ENCODE results near the gene MKI67.

MKI67 gene

DNA sequence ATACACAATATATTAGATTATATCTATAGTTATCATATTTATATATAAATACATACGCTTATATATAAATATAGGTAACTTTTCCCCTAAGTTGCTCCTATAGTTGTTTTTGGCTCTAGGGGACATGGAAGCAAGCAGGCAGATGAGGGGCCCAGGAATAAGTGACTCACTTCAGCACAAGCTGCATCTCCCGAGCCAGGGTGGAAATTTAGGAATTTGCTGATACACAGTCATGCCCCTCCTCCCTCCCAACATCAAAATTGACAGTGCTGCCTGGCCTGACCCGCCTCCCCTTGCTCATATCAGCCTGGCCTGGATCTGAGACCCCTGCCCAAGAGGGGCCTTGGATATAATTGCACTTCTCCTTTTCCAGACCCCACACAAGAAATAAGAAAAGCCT lies 33.8 kb downstream of the MKI67 start:
- Mint-ChIP-seq H3K27me3 (ENCODE audit: low read depth) (no peaks in the 10 kb centered on the region), H3K4me3 (no peak overlapping the region), H3K27ac (no peak overlapping the region), H3K36me3 (ENCODE audit: low read depth) (peaks cover 29% of the 10 kb centered on the region), H3K4me1 (ENCODE audit: low read depth) (peaks cover 22% of the 10 kb centered on the region), H3K9me3 (no peaks in the 10 kb centered on the region)
- no peak for DNase-seq (ENCODE audit: low spot score)

DNA sequence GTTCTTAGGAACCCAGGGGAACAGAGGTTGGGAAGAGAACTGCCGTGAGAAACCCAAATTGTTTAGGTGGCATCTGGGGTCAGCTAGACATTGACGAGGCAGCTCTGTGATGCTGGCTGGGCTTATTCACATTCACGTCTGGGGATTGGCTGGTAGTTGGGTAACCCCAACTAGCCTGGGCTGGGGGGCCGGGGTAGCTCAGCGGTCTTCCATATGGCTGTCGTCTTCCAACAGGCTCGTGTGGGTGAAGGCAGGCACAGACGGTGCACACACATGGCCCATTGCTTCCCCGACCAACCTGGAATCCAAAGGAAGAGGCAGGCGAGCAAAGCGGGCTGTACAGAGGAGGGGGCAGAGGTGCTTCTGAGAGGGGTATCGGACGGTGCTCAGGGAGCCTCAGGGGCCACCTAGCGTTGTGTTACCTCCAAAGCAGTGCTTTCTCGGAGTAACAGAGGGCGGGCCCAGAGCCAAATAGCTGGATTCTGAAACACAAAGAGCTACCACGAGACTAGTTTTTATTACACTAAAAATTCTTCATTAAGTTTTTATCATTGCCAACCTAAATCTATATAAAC lies 34.5 kb downstream of the MKI67 start:
- Mint-ChIP-seq H3K9me3 (no peaks in the 10 kb centered on the region), H3K36me3 (ENCODE audit: low read depth) (peaks cover 22% of the 10 kb centered on the region), H3K27me3 (ENCODE audit: low read depth) (no peaks in the 10 kb centered on the region), H3K4me1 (ENCODE audit: low read depth) (peaks cover 15% of the 10 kb centered on the region), H3K4me3 (no peak overlapping the region), H3K27ac (no peak overlapping the region)
- no peak for DNase-seq (ENCODE audit: low spot score)

DNA sequence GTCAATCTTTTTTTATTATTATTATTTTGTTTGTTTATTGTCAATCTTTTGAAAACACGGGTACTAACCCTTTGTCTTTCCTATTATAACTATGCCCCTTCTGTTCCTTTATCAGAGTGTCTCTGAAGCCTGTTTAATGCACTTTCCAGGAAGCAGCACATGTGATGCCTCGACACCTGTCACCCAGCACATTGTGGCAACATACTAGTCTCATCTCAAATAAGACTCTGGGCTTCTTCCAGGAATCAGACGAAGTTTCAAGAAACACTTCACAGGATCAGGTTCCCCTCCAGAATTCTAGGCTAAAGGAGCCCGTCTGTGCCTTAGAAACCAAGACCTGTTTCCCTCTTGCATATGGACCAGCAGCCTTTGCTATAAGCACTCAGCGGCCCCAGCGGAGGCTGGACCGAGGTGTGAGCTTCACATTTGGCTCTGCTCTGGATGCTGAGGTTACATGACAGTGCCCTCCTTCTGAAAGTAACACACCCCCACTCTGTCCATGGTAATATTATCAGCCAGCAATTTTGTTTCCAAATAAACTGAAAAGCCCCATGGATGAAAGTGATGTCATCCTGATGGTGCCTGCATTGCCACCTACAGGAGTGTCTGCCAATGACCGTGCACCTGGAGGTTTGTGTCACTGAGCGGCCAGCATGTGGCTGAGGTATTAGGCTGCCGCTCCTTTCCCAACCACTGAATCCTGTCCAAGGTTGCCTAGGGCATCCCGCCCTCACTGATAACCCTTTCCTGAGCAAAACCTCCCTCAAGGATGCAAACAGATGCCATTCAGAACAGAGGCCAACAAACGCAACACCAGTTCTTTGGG lies 38.1 kb downstream of the MKI67 start:
- DNase-seq (ENCODE audit: low spot score), result no peak
- H3K4me3 Mint-ChIP-seq, result no peak overlapping the region
- H3K4me1 Mint-ChIP-seq (ENCODE audit: low read depth), result peaks cover 1% of the 10 kb centered on the region
- H3K36me3 Mint-ChIP-seq (ENCODE audit: low read depth), result peaks cover 6% of the 10 kb centered on the region
- H3K9me3 Mint-ChIP-seq, result no peaks in the 10 kb centered on the region
- no peak overlapping the region for H3K27ac Mint-ChIP-seq
- no peaks in the 10 kb centered on the region for H3K27me3 Mint-ChIP-seq (ENCODE audit: low read depth)

DNA sequence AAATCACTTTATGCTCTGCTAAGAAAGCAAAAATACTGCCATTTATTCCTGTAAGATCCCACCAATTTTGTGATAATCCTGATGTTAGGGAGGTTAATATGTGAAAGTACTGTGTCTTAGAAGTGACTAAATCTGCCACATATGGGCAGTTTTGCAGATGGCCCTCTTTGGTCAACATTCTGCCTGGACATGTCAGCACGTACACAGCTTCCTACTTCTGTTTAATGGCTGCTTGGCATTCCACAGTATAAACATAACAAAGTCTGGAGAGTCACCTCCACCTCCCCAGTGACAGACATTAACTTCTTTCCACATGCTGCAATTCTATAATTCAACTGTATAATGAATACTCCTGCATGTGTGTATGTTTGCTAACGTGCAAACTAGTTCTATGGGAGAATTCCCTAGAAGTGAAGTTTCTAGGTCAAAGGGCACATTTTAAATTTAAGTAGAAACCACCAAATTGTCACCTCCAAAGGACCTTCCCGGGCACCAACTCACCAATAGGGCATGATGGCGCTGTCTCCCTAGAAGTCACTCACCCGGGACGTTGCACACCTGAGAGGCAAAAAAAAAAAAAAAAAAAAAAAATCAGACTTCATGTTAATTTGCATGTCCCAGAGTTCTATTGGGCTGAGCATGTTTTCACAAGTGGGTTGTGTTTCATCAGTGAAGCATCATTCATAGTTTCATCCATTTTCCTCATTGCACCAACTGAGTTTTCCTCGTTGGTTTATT lies 38.9 kb downstream of the MKI67 start:
- H3K36me3 Mint-ChIP-seq (ENCODE audit: low read depth), result peaks cover 6% of the 10 kb centered on the region
- H3K27ac Mint-ChIP-seq, result no peak overlapping the region
- no peaks in the 10 kb centered on the region for H3K27me3 Mint-ChIP-seq (ENCODE audit: low read depth)
- no peak overlapping the region for H3K4me3 Mint-ChIP-seq
- H3K4me1 Mint-ChIP-seq (ENCODE audit: low read depth), result peaks cover 1% of the 10 kb centered on the region
- H3K9me3 Mint-ChIP-seq, result no peaks in the 10 kb centered on the region
- no peak for DNase-seq (ENCODE audit: low spot score)

DNA sequence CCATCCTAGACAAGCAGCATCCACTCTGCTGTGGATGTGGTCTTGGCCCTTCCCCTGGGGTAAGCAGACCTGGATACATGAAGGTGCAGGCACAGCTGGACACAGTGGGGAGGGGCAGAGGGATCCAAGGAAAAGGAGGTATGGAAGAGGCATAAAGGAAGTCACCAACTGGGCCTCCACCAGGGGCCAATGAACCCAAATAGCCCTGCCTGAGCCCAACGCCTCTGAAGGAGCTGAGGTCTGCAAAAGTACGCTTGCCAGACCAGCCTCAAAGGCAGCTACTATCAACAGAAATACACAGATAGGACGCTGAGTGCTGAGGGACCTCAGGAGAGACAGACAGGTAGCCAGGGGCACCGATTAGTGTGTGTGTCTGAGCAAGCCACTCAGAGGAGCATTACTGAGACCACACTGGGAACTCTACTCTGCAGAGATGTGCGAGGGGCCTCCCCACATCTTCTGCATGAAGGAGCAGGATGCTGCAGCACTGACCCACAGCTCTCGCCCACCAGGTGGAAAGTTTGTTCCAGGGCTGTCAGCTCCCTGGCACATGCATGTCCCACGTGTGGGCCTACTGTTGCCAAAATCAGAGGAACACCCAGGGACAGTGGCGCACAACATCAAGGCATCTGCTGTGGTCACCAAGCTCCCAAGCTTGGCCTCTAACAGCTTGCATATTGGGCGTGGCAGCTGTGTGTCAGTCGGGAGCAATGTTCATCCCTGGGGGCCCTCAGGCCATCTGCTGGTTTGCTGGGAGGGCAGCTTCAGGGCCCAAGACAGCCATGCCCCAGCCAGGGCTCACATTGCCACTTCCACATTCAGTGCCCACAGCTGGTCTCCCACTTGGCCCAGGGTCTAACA lies 40.0 kb downstream of the MKI67 start:
- Mint-ChIP-seq H3K36me3 (ENCODE audit: low read depth) (peaks cover 6% of the 10 kb centered on the region), H3K4me3 (no peak overlapping the region), H3K27ac (no peak overlapping the region), H3K9me3 (no peaks in the 10 kb centered on the region), H3K27me3 (ENCODE audit: low read depth) (no peaks in the 10 kb centered on the region), H3K4me1 (ENCODE audit: low read depth) (peaks cover 1% of the 10 kb centered on the region)
- DNase-seq (ENCODE audit: low spot score), result no peak

DNA sequence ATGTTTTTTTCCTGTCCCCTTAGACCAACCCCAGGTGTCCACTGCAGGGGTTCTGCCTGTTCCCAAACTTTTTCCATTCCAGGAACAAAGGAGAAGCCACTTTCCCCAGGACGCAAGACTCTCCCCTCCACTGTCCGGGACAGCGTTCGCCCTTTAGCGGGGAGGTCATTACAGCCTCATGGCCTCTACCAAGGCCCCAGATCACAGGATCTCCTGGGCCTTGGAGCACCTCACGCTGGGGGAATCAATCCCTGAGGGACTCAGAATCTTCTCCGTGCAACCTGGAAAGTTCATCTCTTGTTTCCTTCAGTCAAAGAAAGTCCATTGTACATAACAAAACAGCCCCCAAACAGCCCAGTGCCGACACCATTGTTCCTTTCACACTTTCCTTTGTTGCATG lies 41.2 kb downstream of the MKI67 start:
- Mint-ChIP-seq H3K27ac (no peak overlapping the region), H3K36me3 (ENCODE audit: low read depth) (peaks cover 6% of the 10 kb centered on the region), H3K4me1 (ENCODE audit: low read depth) (peaks cover 1% of the 10 kb centered on the region), H3K4me3 (no peak overlapping the region), H3K9me3 (no peaks in the 10 kb centered on the region), H3K27me3 (ENCODE audit: low read depth) (no peaks in the 10 kb centered on the region)
- DNase-seq (ENCODE audit: low spot score), result no peak

DNA sequence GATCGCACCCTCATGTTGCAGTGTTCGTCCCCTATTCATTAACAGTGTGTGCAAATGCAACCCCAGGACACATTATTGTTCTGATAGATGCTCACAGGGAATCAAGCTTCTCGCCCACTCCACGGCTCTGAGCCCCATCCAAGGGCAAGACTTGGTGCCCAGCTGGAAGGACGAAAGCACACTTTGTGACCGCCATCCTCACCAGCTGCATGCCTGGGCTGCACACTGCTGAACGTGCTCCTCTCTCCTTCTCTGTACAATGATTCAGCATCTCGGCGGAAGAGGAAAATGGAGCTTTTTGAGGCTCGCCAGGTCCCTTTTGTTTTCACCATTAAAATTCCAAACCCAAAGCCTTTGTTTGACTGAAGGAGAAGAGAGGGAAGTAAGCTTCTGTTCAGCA lies 41.9 kb downstream of the MKI67 start:
- Mint-ChIP-seq H3K4me1 (ENCODE audit: low read depth) (peaks cover 1% of the 10 kb centered on the region), H3K4me3 (no peak overlapping the region), H3K27me3 (ENCODE audit: low read depth) (no peaks in the 10 kb centered on the region), H3K9me3 (no peaks in the 10 kb centered on the region), H3K36me3 (ENCODE audit: low read depth) (peaks cover 9% of the 10 kb centered on the region), H3K27ac (no peak overlapping the region)
- no peak for DNase-seq (ENCODE audit: low spot score)

DNA sequence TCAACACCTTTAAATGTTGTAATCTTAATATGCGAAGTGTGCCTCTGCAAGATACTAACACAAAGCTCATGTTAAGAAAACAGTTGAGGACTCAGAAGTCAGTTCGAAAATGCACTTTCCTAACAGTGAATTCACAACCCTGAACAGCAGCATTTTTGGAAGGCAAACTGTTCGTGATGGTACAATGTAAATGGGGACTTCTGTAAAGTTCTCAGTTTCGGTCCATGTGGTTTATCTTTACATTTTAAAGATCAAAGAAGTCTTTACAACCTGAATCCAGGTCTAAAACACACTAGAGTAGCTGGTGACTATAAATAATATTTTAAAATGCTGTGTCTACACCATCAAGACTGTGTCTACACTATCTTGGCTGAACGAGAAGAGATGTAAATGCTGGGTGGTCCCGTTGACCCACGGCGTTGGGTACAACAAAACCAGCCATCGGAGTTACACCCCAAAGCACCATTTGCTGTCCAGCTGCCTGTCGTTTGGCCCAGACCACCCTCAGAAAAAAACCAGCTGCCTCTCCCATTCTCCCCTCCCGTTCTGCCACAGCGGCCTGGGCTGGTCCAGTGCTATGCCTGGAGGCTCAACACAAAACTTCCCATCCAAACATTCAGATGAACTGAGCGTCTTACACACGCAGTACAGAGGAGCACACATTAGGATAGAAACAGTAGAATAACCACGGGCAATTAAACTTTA lies 42.9 kb downstream of the MKI67 start:
- H3K9me3 Mint-ChIP-seq, result no peaks in the 10 kb centered on the region
- DNase-seq (ENCODE audit: low spot score), result no peak
- no peaks in the 10 kb centered on the region for H3K27me3 Mint-ChIP-seq (ENCODE audit: low read depth)
- H3K4me3 Mint-ChIP-seq, result no peak overlapping the region
- peaks cover 1% of the 10 kb centered on the region for H3K4me1 Mint-ChIP-seq (ENCODE audit: low read depth)
- H3K36me3 Mint-ChIP-seq (ENCODE audit: low read depth), result peaks cover 12% of the 10 kb centered on the region
- no peak overlapping the region for H3K27ac Mint-ChIP-seq

DNA sequence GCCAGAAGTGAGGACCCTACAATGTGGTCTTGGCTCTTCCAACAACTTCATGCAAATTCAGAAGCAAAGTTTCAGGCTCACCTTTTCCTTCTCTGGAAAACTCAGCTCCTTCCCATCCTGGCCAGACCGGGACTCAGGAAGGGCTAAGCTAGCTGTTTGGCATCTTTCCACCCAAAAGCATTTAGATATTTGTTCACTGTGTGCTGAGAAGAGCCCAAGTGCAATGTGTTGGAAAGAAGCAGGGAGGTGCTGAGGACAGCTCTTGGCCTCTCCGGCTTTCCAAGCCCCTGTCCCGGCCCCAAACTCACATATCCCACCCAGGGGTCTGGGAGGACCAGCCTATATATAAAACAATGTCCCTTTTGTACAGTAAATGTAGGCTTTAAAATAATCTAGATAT lies 44.5 kb downstream of the MKI67 start:
- Mint-ChIP-seq H3K9me3 (no peaks in the 10 kb centered on the region), H3K4me1 (ENCODE audit: low read depth) (no peaks in the 10 kb centered on the region), H3K27me3 (ENCODE audit: low read depth) (no peaks in the 10 kb centered on the region), H3K4me3 (no peak overlapping the region), H3K27ac (no peak overlapping the region), H3K36me3 (ENCODE audit: low read depth) (peaks cover 17% of the 10 kb centered on the region)
- no peak for DNase-seq (ENCODE audit: low spot score)

DNA sequence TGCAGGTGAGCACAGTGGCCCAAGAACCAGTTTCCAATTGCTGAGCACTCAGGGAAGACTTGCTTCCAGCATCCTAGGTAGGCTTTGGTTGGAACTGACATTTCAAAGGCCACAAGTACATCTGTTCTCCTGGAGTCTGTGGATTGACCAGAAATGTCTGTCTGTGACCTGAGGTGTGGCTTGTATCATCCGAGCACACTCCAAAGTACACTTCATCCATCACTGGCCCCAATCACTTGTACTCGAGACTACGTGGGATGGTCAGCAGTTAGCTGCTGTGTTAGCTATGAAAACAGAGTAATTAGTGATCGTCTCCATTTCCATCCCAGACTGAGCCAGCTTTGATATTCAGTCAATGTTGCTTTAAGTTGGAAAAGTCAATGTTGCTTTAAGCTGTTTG lies 45.0 kb downstream of the MKI67 start:
- no peak for DNase-seq (ENCODE audit: low spot score)
- Mint-ChIP-seq H3K27ac (no peak overlapping the region), H3K9me3 (no peaks in the 10 kb centered on the region), H3K4me1 (ENCODE audit: low read depth) (no peaks in the 10 kb centered on the region), H3K27me3 (ENCODE audit: low read depth) (no peaks in the 10 kb centered on the region), H3K36me3 (ENCODE audit: low read depth) (peaks cover 18% of the 10 kb centered on the region), H3K4me3 (no peak overlapping the region)

DNA sequence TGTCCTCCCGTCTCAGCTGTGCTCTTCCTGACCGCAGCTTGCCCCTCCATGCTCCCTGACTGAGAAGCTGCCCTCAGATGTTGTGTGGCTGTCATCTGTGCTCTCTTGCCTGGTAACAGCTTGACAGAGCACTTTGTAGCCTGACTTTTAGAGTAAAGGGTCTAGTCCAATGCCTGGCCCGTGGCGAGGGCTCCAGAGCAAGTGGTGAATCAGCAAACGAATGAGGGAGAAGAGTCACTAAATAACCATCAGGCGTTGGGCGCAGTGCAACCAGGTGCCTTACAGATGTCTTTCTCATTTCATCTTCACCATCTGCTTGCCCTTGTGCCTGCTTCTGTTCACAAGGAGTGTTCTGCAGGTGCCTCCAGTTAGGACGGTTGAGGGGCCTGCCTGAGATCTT lies 45.6 kb downstream of the MKI67 start:
- no peak overlapping the region for H3K27ac Mint-ChIP-seq
- no peaks in the 10 kb centered on the region for H3K27me3 Mint-ChIP-seq (ENCODE audit: low read depth)
- H3K9me3 Mint-ChIP-seq, result no peaks in the 10 kb centered on the region
- H3K36me3 Mint-ChIP-seq (ENCODE audit: low read depth), result peaks cover 22% of the 10 kb centered on the region
- H3K4me1 Mint-ChIP-seq (ENCODE audit: low read depth), result no peaks in the 10 kb centered on the region
- DNase-seq (ENCODE audit: low spot score), result no peak
- no peak overlapping the region for H3K4me3 Mint-ChIP-seq

DNA sequence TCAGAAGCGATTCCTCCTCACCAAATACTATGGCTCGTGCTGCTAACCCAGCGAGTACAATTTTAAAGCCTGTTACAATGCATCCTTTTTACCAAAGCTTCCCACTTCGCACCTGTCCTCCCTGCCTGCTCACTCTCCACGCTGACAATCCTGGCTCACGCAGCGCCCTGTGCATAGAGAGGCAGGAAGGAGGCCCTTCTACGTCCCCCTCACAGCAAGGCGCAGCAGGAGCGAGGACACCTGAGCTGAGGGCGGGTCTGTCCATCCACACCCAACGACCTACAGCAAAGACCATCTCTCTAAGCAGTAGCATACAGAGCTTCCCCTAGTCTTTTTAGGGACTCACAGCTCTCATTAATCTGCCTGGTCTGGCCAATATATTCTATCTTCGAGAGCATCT lies 46.0 kb downstream of the MKI67 start:
- Mint-ChIP-seq H3K27me3 (ENCODE audit: low read depth) (no peaks in the 10 kb centered on the region), H3K4me3 (no peak overlapping the region), H3K9me3 (no peaks in the 10 kb centered on the region), H3K27ac (no peak overlapping the region), H3K4me1 (ENCODE audit: low read depth) (no peaks in the 10 kb centered on the region), H3K36me3 (ENCODE audit: low read depth) (peaks cover 25% of the 10 kb centered on the region)
- DNase-seq (ENCODE audit: low spot score), result no peak
